ENCODE data around the gene APC2. TPM values are rescaled to one million over a fixed set of nuclear protein-coding genes. Genes with fewer than 3 reads are reported as not detected.

APC2 gene
- total RNA-seq, 1 experiment from 2014 or later = 0.68 TPM

GRCh38 chr19:1474765-1475351 lies 24.9 kb downstream of the APC2 start:
- no CpG with 5 or more reads among the region's 26 CpGs for WGBS (ENCODE audit: extremely low coverage, insufficient read length, low lambda C conversion rate)
- peaks cover 11% of the 10 kb centered on the region; the same call in 1 of the 2 replicates for H3K27me3 ChIP-seq (ENCODE audit: insufficient read depth, low read length)
- no peak overlapping the region for H2AK5ac ChIP-seq (ENCODE audit: insufficient read length, low read length)
- DNase-seq = no peak
- no peak overlapping the region for H3K9ac ChIP-seq (ENCODE audit: extremely low read depth, insufficient read length, low read length)
- no peak overlapping the region for H3K4me2 ChIP-seq (ENCODE audit: insufficient read depth, insufficient read length, low read length)
- H3K14ac ChIP-seq (ENCODE audit: insufficient read depth, low read length) = no peak overlapping the region
- Mint-ChIP-seq H3K27me3 (ENCODE audit: low read depth) (peaks cover 36% of the 10 kb centered on the region), H3K36me3 (ENCODE audit: insufficient read depth in 1 of 3, low read depth in 3 of 3) (peaks cover 5 to 13% (median 11%) of the 10 kb centered on the region in 3 experiments; a peak in 6 of 7 replicates), H3K9me3 (no peaks in the 10 kb centered on the region), H3K27ac (no peak overlapping the region), H3K4me3 (no peak overlapping the region), H3K4me1 (peaks cover 2 to 18% of the 10 kb centered on the region in 2 experiments; a peak in 3 of 4 replicates)
- no peak overlapping the region for H4K5ac ChIP-seq (ENCODE audit: insufficient read length, low read depth, low read length)
- H2AFZ ChIP-seq (ENCODE audit: low read length) = no peak overlapping the region
- H3K9me3 ChIP-seq (ENCODE audit: control insufficient read depth, low read depth, low read length) = no peaks in the 10 kb centered on the region
- H2BK12ac ChIP-seq (ENCODE audit: insufficient read length, low read depth, low read length) = no peak overlapping the region
- no peaks in the 10 kb centered on the region for H3K79me2 ChIP-seq (ENCODE audit: insufficient read depth, low read length)
- peaks cover 12% of the 10 kb centered on the region for H3K23me2 ChIP-seq (ENCODE audit: insufficient read length, low read depth, low read length, poor library complexity, severe bottlenecking)
- peaks cover 3% of the 10 kb centered on the region for H4K20me1 ChIP-seq (ENCODE audit: control insufficient read depth, insufficient read depth, insufficient read length)
- no peak overlapping the region for H3K23ac ChIP-seq (ENCODE audit: insufficient read length, low read depth, low read length)
- no peak overlapping the region for H2BK120ac ChIP-seq (ENCODE audit: low read depth, low read length, poor library complexity, severe bottlenecking)
- H3K4ac ChIP-seq (ENCODE audit: low read depth, low read length) = no peak overlapping the region
- no peak overlapping the region for H2BK5ac ChIP-seq (ENCODE audit: insufficient read length, low read length)
- H3K18ac ChIP-seq (ENCODE audit: insufficient read length, low read depth, low read length) = no peak overlapping the region
- H4K8ac ChIP-seq (replicated peaks; ENCODE audit: insufficient read length, low read depth, low read length) = no peak overlapping the region
- H4K91ac ChIP-seq (ENCODE audit: insufficient read length, low read depth, low read length) = no peak overlapping the region
- no peak for TF ChIP-seq CTCF (conservative IDR thresholded peaks at IDR 0.05)
- H3K56ac ChIP-seq (ENCODE audit: insufficient read length, low read depth, low read length) = no peak overlapping the region
- no peaks in the 10 kb centered on the region for H3K79me1 ChIP-seq (ENCODE audit: insufficient read depth, low read depth, low read length, poor library complexity, severe bottlenecking)
- no peaks in the 10 kb centered on the region for H3K4me1 ChIP-seq (ENCODE audit: insufficient read depth, low read length)
- no peak overlapping the region for H2BK15ac ChIP-seq (ENCODE audit: low read depth, low read length)
- H3T11ph ChIP-seq (ENCODE audit: low read length) = no peak overlapping the region
- no peak overlapping the region for H2BK20ac ChIP-seq (ENCODE audit: low read depth, low read length, poor library complexity, severe bottlenecking)
- H3K27ac ChIP-seq (ENCODE audit: insufficient read length, low read depth, low read length) = no peak overlapping the region
